OCI-M2 (cell line): ENCODE measurements around the gene AK9.
"Not testable (repeated sequence)": the region's sequence is repeated elsewhere in the genome, so short reads cannot be mapped to it uniquely, and the experiment has no call there.

Experiments used
- DNase-seq: peaks from one replicate; lab custom pipeline; 2025; ENCODE audit not compliant: unreplicated experiment; lab: John Stamatoyannopoulos, UW

The AK9 gene

DNA sequence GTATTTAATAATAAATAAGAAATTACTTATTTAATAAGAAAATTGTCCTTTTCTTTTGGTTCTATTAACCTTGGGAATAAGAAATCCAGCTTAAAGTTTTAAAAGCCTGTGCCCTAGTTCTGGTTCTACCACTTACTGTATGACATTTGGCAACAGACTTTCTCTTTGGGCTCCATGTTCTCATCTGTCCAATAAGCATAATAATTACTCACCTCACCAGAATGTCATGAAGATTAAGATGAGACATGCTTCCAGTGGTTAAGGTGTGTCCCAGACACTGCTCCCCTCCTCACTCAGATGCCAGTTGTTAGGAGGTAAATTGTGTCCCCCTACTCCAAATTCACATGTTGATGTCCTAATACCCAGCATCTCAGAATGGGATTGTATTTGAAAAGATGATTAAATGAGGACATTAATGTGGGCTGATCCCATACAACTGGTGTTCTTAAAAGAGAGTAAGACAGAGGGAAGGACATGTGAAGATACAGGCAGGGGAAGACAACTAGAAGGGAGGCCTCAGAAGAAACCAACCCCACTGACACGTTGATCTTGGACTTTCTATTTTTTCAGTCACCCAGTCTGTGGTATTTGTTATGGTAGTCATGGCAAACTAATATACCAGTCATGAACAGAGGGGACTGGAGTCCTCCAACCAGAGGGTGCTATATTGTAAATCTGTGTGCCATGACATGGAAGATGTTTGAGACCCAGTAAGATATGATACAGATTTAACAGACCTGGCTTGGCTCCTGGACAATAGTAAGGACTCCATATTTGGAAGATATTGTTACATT, 229.1 kb downstream of the AK9 start:
- DNase-seq, result no peak

DNA sequence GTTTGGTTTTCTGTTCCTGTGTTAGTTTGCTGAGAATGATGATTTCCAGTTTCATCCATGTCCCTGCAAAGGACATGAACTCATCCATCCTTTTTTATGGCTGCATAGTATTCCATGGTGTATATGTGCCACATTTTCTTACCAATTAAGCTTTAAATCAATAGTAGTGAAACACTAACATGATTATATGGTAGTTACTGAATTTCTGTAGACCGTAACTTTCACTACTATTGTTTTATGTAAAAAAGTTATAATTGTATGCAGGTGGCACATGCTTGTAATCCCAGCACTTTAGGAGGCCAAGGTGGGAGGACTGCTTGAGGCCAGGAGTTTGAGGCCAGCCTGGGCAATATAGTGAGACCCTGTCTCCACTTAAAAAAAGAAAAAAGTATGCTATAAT, 229.8 kb downstream of the AK9 start:
- not testable (repeated sequence) for DNase-seq

DNA sequence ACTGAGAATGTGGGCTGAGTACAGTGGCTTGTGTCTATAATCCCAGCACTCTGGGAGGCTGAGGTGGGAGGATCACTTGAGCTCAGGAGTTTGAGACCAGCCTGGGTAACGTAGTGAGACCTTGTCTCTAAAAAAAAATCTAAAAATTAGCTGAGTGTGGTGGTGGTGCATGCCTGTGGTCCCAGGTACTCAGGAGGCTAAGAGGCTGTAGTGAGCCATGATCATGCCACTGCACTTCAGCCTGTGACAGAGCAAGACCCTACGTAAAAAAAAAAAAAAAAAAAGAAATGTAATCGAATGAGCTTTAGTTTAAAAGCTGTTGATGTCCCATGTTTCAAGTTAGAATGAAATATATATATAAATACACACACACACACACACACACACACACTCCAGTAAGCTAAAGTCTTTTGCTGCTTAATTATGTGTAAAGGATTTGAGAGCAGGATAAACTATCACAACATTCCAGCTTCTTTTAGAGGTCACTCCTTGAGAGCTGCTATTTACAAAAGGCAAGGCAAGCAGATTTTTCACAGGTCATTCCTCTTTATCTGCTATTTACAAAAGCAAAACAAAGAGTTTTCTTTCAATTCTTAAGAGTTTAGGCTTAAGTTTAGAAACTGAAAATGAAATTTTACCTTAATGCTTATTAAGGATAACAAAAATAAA, 230.7 kb downstream of the AK9 start:
- no peak for DNase-seq

DNA sequence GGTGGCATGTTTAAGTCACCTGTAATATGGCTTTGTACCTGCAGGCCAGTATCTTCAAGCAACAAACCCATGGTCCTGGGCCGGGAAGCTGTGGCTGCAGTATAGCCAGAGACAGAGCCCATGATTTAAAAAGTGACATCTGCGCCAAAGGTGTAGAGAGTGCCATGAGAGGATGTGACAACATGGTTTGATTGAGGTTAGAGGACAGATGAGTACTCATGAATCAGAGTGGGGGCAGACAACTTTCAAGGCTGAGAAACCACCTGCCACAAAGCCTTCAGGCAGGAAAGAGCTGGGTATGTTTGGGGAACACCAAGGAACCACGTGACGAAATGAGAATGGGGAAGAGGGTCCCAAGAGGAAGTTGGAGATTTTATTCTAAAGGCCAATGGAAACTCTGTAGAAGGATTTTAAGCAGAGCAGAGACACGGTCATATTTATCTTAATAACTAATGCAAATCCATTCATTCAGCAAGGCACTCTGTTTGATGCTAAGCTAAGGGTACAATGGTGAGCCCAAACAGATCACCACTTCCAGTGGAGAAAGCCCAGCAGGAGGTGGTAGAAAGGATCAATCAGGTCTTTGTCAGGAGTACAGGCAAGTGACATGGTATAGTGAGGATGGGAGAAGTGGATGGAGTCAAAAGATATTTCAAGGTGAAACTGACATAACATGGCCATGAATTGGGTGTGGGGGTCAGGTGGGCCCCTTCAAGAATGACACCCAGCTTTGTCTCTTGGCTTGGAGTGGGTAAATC, 232.0 kb downstream of the AK9 start:
- DNase-seq, result no peak

DNA sequence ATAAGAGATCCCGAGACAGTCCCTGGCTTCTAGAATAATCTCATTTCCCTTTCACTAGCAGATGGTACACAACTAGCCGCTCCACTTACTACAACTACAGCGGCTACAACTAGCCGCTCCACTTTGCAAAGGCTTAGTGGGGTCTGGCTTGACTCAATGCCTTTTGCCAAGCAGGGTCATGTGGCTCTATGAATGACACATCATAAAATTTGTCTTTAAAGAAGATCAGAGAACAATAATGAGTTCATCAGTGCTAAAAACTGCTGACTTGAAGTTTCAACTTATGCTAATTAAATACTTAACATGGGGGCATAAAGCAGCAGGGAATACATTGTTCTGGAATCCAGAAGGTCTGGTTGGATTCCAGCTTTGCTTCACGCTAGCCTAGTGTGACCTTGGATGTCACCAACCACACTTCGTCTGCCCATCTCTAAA, 233.4 kb downstream of the AK9 start:
- no peak for DNase-seq

DNA sequence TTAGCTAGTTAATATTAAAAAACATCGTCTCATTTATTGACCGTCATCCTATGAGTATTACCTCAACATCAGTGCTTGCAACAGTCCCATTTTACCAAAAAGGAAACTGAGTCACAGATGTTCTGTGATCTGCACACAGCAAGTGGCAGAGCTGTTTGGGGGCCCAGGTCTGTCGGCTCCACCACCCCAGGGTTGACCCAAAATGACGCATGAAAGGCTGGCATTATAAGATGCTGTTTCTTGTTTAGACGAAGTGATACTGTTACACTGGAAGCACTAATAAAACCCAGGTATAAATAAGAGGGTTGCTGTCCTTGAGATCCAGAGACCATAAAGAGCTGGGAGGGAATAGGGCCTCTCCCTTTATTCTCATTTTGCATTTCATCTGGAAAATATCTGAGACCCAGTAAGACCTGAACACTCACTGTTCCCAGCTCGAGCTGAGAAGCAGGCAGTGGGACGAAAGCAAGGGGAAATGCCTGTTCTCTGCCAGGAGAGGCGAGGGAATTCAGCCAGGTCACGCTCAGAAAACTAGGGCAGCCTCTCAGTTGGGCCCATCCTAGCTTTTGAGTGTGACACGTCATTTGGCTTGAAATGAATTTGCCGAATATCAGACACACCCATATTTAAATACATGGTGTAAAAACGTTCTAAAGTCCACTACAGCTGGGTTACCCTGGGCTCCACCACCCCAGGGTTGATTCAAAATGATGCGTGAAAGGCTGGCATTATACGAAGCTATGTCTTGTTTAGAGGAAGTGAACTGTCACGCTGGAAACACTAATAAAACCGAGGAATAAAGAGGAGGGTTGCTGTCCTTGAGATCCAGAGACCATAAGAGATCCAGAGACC, 234.1 kb downstream of the AK9 start:
- no peak for DNase-seq

DNA sequence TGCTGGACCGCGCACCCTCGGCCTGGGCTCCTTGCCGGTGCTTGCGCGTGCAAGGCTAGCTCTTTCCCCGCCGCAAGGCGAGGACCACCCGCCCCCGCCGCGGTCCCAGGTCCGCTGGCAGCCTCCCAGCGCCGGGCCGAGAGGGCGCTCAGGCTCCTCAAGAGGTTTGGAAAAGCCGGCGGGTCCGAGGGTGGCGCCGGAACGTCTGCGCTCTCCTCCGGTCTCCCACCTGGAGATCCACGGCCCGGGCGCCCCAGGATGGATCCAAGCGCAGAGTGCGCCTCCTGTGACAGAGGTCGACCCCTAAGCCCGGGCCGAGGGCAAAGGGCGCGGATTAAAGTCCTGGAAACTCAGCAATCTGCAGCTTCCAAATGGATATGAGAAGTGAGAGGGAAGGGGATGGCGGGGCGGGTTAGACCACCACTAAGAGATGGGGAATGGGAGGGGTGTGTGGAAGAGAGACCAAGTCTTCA, 234.9 kb downstream of the AK9 start:
- no peak for DNase-seq

DNA sequence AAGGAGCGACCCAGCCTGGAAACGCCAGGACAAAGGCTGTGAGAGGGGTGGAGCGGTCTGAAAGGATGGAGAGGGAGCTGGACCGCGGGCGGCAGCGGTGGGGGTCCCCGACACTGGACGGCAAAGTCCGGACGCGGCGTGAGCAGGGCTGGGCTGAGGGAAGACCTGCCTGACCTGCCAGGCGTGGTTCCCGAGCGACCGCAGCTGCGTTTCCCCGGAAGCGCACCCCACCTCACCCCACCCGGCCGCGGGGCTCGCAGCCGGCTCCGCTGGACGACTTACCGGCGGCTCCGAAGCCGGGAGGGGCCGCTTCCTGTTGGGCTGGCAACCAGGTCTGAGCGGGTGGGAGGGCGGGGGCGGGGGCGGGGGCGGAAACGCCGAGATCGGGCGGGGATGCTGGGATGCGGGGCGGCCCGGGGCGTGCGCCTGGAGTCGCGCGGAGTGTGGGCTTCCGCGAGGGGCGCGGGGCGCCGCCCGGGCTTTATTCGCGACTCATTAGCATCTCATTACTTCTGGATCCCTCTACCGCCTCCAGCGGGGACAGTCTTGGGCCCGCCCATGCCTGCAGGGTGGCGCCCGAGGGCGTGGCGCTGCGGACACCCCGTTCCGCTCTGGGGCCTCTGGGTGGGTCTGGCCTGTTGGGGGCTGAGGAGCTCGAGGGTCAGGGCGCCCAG, 235.4 kb downstream of the AK9 start, which contains the start of gene MICAL1:
TSS of gene MICAL1 (minus strand) at position 336 of the 674 bp plus-strand sequence. CDS start 1,576 bp downstream, outside the sequence.
- DNase-seq, result no peak

DNA sequence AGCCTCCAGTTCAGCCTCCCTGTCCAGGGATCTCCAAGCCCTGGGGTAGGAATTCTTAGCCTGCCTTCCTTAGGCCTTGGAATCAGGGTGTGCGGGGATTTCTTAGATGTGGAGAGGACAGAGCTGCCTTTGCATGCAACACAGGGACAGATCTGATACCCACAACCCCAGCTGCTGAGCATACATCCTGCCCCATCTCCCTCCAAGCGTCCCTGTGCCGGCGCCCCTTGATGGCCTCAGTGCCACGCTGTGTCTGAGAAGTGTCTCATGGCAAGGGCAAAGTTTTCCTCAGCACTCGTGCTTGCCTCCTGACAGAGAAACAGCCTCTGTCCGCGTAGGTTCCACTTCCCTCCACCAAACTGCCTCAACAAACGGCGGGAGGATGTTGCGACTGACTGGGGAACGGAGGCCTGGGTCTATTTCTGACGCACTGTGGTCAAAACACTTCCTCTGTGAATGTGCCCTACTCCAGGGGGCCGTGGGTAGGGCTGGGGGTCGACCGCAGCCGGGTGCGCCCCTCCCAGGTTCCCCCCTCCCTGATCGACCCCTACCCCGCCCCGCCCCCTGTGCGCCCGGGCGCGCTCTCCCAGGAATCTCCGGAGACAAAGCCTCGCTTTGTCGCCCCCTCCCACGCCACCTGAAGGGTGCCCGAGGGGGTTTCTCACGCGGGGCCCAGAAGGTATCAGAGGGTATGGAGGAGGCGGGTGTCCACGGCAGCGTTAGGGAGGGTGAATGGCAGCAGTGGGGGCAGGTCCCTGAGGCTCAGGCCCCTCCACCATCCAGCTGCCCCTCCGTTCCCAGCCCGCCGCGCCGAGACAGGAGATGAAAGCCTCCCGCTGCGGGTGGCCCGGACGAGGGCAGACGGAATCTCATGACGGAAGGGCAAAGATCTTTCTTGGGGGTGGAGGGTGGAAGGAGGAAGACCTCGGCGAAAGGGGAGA, 236.2 kb downstream of the AK9 start:
- no peak for DNase-seq

DNA sequence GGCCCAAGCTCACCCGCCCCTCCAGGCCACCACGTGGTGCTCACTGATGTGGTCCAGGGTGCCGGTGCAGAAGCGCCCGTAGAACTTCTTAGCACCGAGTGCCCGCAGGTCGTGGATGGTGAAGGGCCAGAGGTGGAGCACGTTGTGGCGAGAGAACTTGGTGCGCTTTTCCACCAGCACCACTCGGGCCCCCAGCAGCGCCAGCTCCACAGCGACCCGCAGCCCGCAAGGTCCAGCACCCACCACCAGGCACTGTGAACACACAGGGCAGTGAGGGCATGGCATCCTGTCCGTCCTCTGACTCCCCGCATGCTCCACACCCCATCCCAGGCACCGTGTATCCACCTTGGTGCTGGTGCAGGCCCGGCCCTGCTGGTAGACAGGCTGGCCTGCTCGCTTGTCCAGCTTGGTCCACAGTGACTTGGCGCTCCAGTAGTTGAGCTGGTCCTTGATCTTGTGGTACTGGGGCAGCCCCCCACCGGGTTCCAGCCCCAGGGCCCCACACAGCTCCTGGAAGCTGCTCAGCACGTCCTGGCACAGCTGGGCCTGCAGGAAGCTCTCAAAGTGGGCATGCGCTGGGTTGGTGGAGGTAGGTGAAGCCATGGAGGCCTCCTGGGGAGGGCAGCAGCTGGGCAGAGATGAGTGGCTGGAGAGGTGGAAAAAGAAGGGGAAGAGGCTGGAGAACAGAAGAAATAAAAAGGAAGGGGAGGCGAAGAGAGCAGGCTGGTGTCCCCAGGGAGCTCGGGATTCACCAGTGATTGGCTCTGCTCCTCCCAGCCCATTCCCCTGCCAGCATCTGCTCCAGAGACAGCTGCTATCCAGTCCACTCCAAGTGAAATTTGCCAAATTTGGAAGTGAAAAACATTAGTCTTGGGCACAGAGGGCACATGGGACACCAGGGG, 237.2 kb downstream of the AK9 start:
- DNase-seq, result no peak

DNA sequence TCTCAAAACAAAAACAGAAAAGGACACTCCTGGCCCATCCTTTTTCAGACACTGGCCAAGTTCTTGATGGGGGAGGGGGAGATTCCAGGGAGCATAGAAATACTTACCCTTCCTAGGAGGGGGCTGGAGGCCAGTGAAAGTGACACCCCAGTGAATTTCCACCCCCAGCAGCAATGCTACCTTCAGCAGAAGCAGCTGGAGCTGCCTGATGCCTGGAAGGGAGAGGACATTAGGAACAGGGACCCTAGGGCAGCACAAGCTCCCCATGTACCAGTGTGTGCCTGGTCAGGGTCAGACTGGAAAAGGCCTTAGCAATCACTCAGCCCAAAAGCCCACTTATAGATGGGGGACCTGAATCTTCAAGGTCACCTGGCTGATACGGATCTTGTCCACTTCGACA, 237.8 kb downstream of the AK9 start:
- DNase-seq, result no peak

DNA sequence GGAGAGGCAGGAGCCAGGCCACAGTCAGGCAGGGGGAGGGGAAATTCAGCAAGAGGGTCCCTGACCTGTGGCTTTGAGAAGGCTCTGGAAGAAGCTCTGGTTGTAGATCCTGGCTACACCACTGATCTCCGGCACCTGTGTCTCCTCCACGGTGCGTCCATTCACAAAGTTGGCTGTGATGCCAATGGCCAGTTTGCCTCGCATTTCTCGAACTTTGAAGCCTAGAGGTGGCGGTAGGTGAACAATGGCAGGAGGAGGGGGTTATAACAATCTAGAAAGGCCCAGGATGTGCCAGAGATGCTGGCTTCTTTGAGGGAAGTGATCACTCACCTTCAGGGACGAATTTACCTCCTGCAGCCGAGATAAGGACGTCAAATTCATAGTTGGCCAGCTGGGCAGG, 238.8 kb downstream of the AK9 start:
- no peak for DNase-seq

DNA sequence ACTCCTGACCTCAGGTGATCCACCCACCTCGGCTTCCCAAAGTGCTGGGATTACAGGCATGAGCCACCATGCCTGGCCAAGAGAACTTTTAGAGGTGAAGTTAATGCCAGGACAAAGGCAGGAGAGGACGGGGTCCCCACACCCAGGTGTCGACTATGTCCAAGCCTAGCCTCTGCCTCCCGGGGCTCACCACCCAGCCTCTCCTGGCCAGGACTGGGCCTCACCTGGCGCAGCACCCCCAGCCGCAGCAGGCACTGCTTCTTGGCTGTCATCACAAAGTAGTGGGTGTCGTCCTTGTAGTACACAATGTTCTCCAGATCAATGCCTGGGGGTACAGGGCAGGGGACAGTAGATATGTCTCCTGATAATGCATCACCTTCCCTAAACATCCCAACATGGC, 239.6 kb downstream of the AK9 start:
- DNase-seq, result no peak

DNA sequence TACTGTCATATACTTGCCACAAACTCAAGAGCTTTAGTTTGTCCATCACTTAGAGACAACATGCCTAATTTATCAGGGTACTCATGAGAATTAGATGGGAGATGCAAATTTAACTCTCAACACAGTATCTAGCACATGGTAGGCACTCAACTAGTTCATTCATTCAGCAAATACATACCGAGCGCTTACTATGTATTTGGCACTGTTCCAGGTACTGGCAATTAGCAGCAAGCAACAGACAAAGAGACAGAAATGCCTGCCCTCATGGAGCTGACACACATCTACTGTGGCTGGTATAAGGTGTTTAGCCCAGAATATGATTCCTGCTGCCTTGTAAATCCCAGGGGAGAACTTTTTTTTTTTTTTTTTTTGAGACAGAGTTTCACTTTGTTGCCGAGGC, 240.2 kb downstream of the AK9 start:
- DNase-seq, result no peak

DNA sequence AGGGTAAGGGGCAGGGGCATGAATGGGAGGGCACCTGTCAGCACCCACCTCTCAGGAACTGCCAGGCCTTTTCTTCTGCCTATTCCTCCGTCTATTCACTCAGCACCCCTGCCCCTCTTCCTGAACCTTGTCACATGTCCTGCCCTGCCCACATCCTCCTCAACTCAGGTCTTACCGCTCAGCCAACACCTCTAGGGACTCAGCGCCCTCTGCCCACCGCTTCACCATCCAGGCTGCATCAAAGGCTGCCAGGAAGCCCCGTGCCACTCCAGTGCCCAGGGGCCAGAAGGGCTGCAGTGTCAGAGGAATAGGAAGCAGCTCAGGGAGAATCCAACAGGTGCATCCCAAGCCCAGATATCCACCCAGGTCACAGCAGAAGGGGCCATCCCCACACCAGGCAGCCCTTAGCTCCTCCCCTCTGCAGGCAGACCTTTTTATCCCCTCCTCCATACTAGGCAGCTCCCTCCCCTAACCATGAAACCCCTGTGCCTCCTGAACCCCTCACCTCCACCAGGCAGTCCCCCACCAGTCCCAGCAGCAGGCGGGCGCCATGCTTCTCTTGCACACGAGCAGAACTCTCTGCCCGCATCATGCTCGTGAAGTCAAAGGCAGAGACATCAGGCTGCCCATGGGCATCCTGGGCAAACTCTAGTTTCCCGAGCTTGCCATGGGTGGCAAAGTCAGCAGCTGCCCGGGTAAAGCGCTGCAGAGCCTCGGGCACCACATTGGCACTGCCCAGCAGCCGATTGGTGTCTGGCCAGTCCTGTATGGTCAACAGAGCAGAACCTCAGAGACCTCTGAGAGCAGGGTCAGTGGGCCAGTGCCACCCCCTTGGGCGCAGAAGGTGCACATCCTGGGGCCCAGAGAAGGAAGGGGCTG, 241.0 kb downstream of the AK9 start:
- no peak for DNase-seq

DNA sequence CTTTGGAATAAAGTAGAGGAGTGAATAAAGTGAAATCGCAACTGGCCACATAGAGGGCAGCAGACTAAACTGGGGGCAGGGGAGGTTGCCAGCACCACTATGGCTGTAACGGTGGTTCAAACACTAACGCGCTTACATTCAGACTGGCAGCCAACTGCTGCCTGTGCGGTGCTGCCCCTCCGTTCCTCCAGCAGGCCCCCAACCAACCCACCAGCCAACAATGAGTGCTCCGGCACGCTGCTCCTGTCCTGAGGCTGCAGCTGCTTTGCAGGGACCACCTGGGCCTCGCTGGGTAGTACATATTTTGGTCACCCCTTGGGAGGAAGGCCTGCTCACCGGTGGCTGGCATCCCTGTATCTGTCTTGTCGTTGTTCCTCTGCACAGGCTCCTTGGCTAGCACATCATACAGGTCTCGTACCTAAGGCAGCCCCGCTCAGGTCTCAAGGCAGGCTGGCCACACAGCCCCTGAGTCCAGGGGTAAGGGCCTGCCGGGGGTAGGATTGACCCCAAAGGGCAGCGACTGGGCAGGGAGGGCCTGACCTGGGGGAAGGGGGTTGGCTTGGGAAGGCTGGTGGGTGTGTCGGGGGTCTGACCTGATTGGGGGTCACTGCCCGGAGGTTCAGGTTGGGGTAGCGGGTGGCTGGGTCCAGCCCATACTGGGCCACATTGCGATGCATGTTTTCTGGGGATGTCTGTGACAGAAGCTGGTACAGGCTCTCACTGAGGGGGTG, 241.8 kb downstream of the AK9 start:
- DNase-seq, result no peak
